ENCODE results near the gene TENM3.

TENM3 gene

GRCh38 chr4:182338063-182338462 is 94.9 kb downstream of the TENM3 start:
- Histone ChIP-seq H3K27ac (ENCODE audit: low read length) (no peak overlapping the region), H3K36me3 (ENCODE audit: insufficient read depth, low read length) (no peaks in the 10 kb centered on the region), H3K9ac (ENCODE audit: low read depth, low read length) (no peak overlapping the region), H2AFZ (ENCODE audit: low read depth, low read length) (no peak overlapping the region), H3K9me3 (ENCODE audit: insufficient read depth, low read length, severe bottlenecking) (no peaks in the 10 kb centered on the region), H3K4me3 (ENCODE audit: low read depth in 1 of 2, low read length in 2 of 2) (no peak overlapping the region), H3K4me2 (ENCODE audit: insufficient read depth, low read length) (no peak overlapping the region), H4K20me1 (ENCODE audit: insufficient read depth, low read length) (no peaks in the 10 kb centered on the region), H3K27me3 (ENCODE audit: insufficient read depth, low read length, poor library complexity) (no peaks in the 10 kb centered on the region), H3K79me2 (ENCODE audit: insufficient read depth, low read length) (no peaks in the 10 kb centered on the region), H3K4me1 (ENCODE audit: insufficient read depth, low read length) (no peaks in the 10 kb centered on the region)
- TF ChIP-seq EZH2 (IDR thresholded peaks at IDR 0.05; ENCODE audit: borderline replicate concordance, low read depth, low read length, severe bottlenecking) (no peak), CTCF (IDR thresholded peaks at IDR 0.05; ENCODE audit: borderline replicate concordance, extremely low read depth, low read length, poor library complexity, severe bottlenecking) (no peak)
- DNase-seq = no peak
- no peak for ATAC-seq (ENCODE audit: insufficient read depth, low read depth)

GRCh38 chr4:182338746-182339145 is 95.5 kb downstream of the TENM3 start:
- Histone ChIP-seq H3K4me2 (ENCODE audit: insufficient read depth, low read length) (no peak overlapping the region), H3K4me3 (ENCODE audit: low read depth in 1 of 2, low read length in 2 of 2) (no peak overlapping the region), H3K36me3 (ENCODE audit: insufficient read depth, low read length) (no peaks in the 10 kb centered on the region)

GRCh38 chr4:182339221-182339641 is 96.0 kb downstream of the TENM3 start:
- Histone ChIP-seq H2AFZ (ENCODE audit: low read depth, low read length) (no peak overlapping the region), H3K36me3 (ENCODE audit: insufficient read depth, low read length) (no peaks in the 10 kb centered on the region), H3K9ac (ENCODE audit: low read depth, low read length) (no peak overlapping the region), H3K4me1 (ENCODE audit: insufficient read depth, low read length) (no peaks in the 10 kb centered on the region), H3K4me2 (ENCODE audit: insufficient read depth, low read length) (no peak overlapping the region), H3K4me3 (ENCODE audit: low read depth in 1 of 2, low read length in 2 of 2) (no peak overlapping the region), H3K79me2 (ENCODE audit: insufficient read depth, low read length) (no peaks in the 10 kb centered on the region), H3K9me3 (ENCODE audit: insufficient read depth, low read length, severe bottlenecking) (no peaks in the 10 kb centered on the region), H3K27ac (ENCODE audit: low read length) (no peak overlapping the region), H4K20me1 (ENCODE audit: insufficient read depth, low read length) (no peaks in the 10 kb centered on the region), H3K27me3 (ENCODE audit: insufficient read depth, low read length, poor library complexity) (no peaks in the 10 kb centered on the region)
- TF ChIP-seq EZH2 (IDR thresholded peaks at IDR 0.05; ENCODE audit: borderline replicate concordance, low read depth, low read length, severe bottlenecking) (no peak), CTCF (IDR thresholded peaks at IDR 0.05; ENCODE audit: borderline replicate concordance, extremely low read depth, low read length, poor library complexity, severe bottlenecking) (no peak)
- ATAC-seq (ENCODE audit: insufficient read depth, low read depth) (no peak), DNase-seq (no peak)

More at GRCh38 chr4:182338746-182339145, 95.5 kb downstream of the TENM3 start:
- TF ChIP-seq CTCF (IDR thresholded peaks at IDR 0.05; ENCODE audit: borderline replicate concordance, extremely low read depth, low read length, poor library complexity, severe bottlenecking) (no peak), EZH2 (IDR thresholded peaks at IDR 0.05; ENCODE audit: borderline replicate concordance, low read depth, low read length, severe bottlenecking) (no peak)
- Histone ChIP-seq H3K27ac (ENCODE audit: low read length) (no peak overlapping the region), H3K79me2 (ENCODE audit: insufficient read depth, low read length) (no peaks in the 10 kb centered on the region), H3K9ac (ENCODE audit: low read depth, low read length) (no peak overlapping the region), H3K9me3 (ENCODE audit: insufficient read depth, low read length, severe bottlenecking) (no peaks in the 10 kb centered on the region), H2AFZ (ENCODE audit: low read depth, low read length) (no peak overlapping the region), H3K4me1 (ENCODE audit: insufficient read depth, low read length) (no peaks in the 10 kb centered on the region), H4K20me1 (ENCODE audit: insufficient read depth, low read length) (no peaks in the 10 kb centered on the region), H3K27me3 (ENCODE audit: insufficient read depth, low read length, poor library complexity) (no peaks in the 10 kb centered on the region)
- ATAC-seq (ENCODE audit: insufficient read depth, low read depth) (no peak), DNase-seq (no peak)

- H3K9me3 ChIP-seq (ENCODE audit: insufficient read depth, low read length, severe bottlenecking) = no peaks in the 10 kb centered on the region
- no peaks in the 10 kb centered on the region for H3K27me3 ChIP-seq (ENCODE audit: insufficient read depth, low read length, poor library complexity)
- H3K9ac ChIP-seq (ENCODE audit: low read depth, low read length) = no peak overlapping the region
- no peak overlapping the region for H3K4me3 ChIP-seq (ENCODE audit: low read depth in 1 of 2, low read length in 2 of 2)
- H3K36me3 ChIP-seq (ENCODE audit: insufficient read depth, low read length) = no peaks in the 10 kb centered on the region
- TF ChIP-seq EZH2 (IDR thresholded peaks at IDR 0.05; ENCODE audit: borderline replicate concordance, low read depth, low read length, severe bottlenecking) = no peak
- no peak for TF ChIP-seq CTCF (IDR thresholded peaks at IDR 0.05; ENCODE audit: borderline replicate concordance, extremely low read depth, low read length, poor library complexity, severe bottlenecking)
- no peak for DNase-seq
- H3K4me2 ChIP-seq (ENCODE audit: insufficient read depth, low read length) = no peak overlapping the region
- H3K4me1 ChIP-seq (ENCODE audit: insufficient read depth, low read length) = no peaks in the 10 kb centered on the region
- no peaks in the 10 kb centered on the region for H4K20me1 ChIP-seq (ENCODE audit: insufficient read depth, low read length)
- no peak for ATAC-seq (ENCODE audit: insufficient read depth, low read depth)
- no peaks in the 10 kb centered on the region for H3K79me2 ChIP-seq (ENCODE audit: insufficient read depth, low read length)
- H3K27ac ChIP-seq (ENCODE audit: low read length) = no peak overlapping the region
- no peak overlapping the region for H2AFZ ChIP-seq (ENCODE audit: low read depth, low read length)
These were observed 100.3 kb downstream of the TENM3 start for GRCh38 chr4:182343453-182343852.
